HepG2 (cell line): ENCODE measurements around the gene ARHGAP33. TPM values are rescaled to one million over a fixed set of nuclear protein-coding genes. Genes with fewer than 3 reads are reported as not detected.

Experiments
- ATAC-seq: fragments of 200-7000 bp; cut with Tn5 transposase; 3 replicates; pipeline ENCODE4 v1.9.1; 2020; ENCODE audit warnings: mild to moderate bottlenecking, moderate library complexity
- BruUV-seq: library from RNA; stranded (reverse); fragments of 400-500 nt; replicated peaks from 2 replicates; lab custom pipeline; 2021; lab: Mats Ljungman, UMichigan
- CTCF ChIA-PET: fragments of 300-600 bp; formaldehyde crosslinking; extraction: SDS; loops from one replicate; lab custom pipeline; 2021; ENCODE audit warnings: low total read pairs, inconsistent platforms, low intra/inter-chr PET ratio; lab: Yijun Ruan, JAX
- POLR2A ChIA-PET: fragments of 350-600 bp; sonication (Branson Sonifier 250); formaldehyde crosslinking; loops from one replicate; lab custom pipeline; 2020; ENCODE audit warnings: antibody characterized with exemption, inconsistent platforms; lab: Yijun Ruan, JAX
- DNase-seq: peaks from one replicate; pipeline ENCODE4 v3.0.0-alpha.2; 2015; ENCODE audit warnings: low spot score
- FAIRE-seq: peaks from 3 replicates; lab custom pipeline; 2011; peaks lifted over from hg19 to GRCh38; lab: Jason Lieb, UNC
- H2AFZ ChIP-seq: one replicate; pipeline ENCODE4 v1.6.1; 2011; ENCODE audit warnings: low read length, inconsistent platforms
- H3K27ac ChIP-seq: fragments of 300-600 bp; 3 replicates; pipeline ENCODE4 v1.8.0; 2011; ENCODE audit warnings: mixed run types, mild to moderate bottlenecking, mixed read lengths, low read length, inconsistent platforms; ENCODE audit not compliant: insufficient read depth; ENCODE audit errors: extremely low read length
- H3K27me3 ChIP-seq, 2 experiments: fragments of 200-600 bp in 1 of 2; 2 replicates in 1 of 2; 3 replicates in 1 of 2; pipeline versions ENCODE4 v1.6.0 to v1.8.0; 2011; ENCODE audit warnings: low read length in 2 of 2, mild to moderate bottlenecking in 2 of 2, moderate library complexity in 2 of 2, inconsistent platforms in 1 of 2; ENCODE audit not compliant: insufficient read depth in 2 of 2, control insufficient read depth in 1 of 2
- H3K36me3 ChIP-seq, 2 experiments: fragments of 200-600 bp in 1 of 2; replicated peaks in 1 of 2; 2 replicates in 1 of 2; 3 replicates in 1 of 2; pipeline versions ENCODE4 v1.5.1 to v1.8.0; 2011; ENCODE audit warnings: low read length in 2 of 2, inconsistent platforms in 1 of 2; ENCODE audit not compliant: insufficient read depth in 2 of 2, control insufficient read depth in 1 of 2
- H3K4me1 ChIP-seq: 2 replicates; pipeline ENCODE4 v1.5.1; 2012; ENCODE audit warnings: low read length, inconsistent platforms; ENCODE audit not compliant: insufficient read depth
- H3K4me2 ChIP-seq: 2 replicates; pipeline ENCODE4 v1.6.0; 2011; ENCODE audit warnings: low read depth, low read length, inconsistent platforms
- H3K4me3 ChIP-seq, 3 experiments: fragments of 200-600 bp in 1 of 3; sonication (generic), shearing (Covaris generic) in 1 of 3; replicated peaks in 1 of 3; 2 replicates each; pipeline ENCODE4 v1.5.1; 2011 to 2016; ENCODE audit warnings: low read length in 3 of 3, inconsistent platforms in 2 of 3, low read depth in 2 of 3, mild to moderate bottlenecking in 2 of 3, control low read depth in 1 of 3, mixed read lengths in 1 of 3; ENCODE audit not compliant: insufficient read depth in 1 of 3
- H3K79me2 ChIP-seq: one replicate; pipeline ENCODE4 v1.6.1; 2011; ENCODE audit warnings: low read length, inconsistent platforms; ENCODE audit not compliant: insufficient read depth
- H3K9ac ChIP-seq: 2 replicates; pipeline ENCODE4 v1.6.0; 2011; ENCODE audit warnings: mild to moderate bottlenecking, low read depth, low read length, inconsistent platforms; ENCODE audit not compliant: insufficient read depth
- H3K9me3 ChIP-seq: 2 replicates; pipeline ENCODE4 v1.5.1; 2012; ENCODE audit warnings: mild to moderate bottlenecking, low read length
- H4K20me1 ChIP-seq: 2 replicates; pipeline ENCODE4 v1.6.0; 2011; ENCODE audit warnings: inconsistent platforms, mild to moderate bottlenecking, low read length, moderate library complexity; ENCODE audit not compliant: insufficient read depth
- CSRNP2 ChIP-seq: sonication (generic); formaldehyde crosslinking; conservative IDR thresholded peaks from 2 replicates; pipeline ENCODE4 v1.8.0; 2022; ENCODE audit warnings: low read depth, missing genetic modification reagents
- KLF16 ChIP-seq, 2 experiments: sonication (generic) in 1 of 2; formaldehyde crosslinking in 1 of 2; IDR thresholded peaks; 2 replicates each; pipeline versions ENCODE4 v1.6.1 to v1.8.0; 2016 to 2023; ENCODE audit warnings: missing genetic modification reagents in 2 of 2, missing compliant biosample characterization in 1 of 2
- MAF1 ChIP-seq: sonication (generic); formaldehyde crosslinking; IDR thresholded peaks from 2 replicates; pipeline ENCODE4 v1.5.0; 2020; ENCODE audit warnings: missing genetic modification reagents, borderline replicate concordance
- MNT ChIP-seq: fragments of 450-650 bp; IDR thresholded peaks from 2 replicates; pipeline ENCODE4 v1.6.1; 2016
- MTA3 ChIP-seq: sonication (generic); formaldehyde crosslinking; IDR thresholded peaks from 2 replicates; pipeline ENCODE4 v1.4.0; 2020; ENCODE audit warnings: missing genetic modification reagents
- NKX3-1 ChIP-seq: sonication (generic); formaldehyde crosslinking; IDR thresholded peaks from 2 replicates; pipeline ENCODE4 v1.5.0; 2020; ENCODE audit warnings: missing genetic modification reagents
- SMAD3 ChIP-seq: sonication (generic); formaldehyde crosslinking; IDR thresholded peaks from 2 replicates; pipeline ENCODE4 v1.4.0; 2020; ENCODE audit warnings: missing genetic modification reagents
- SP140L ChIP-seq: sonication (generic); formaldehyde crosslinking; IDR thresholded peaks from 2 replicates; pipeline ENCODE4 v1.4.0; 2020; ENCODE audit warnings: missing genetic modification reagents, borderline replicate concordance
- TOPORS ChIP-seq: sonication (generic); formaldehyde crosslinking; IDR thresholded peaks from 2 replicates; pipeline ENCODE4 v1.8.0; 2023; ENCODE audit warnings: mild to moderate bottlenecking, missing genetic modification reagents
- TSC22D2 ChIP-seq: sonication (generic); formaldehyde crosslinking; IDR thresholded peaks from 2 replicates; pipeline ENCODE4 v1.5.1; 2020; ENCODE audit warnings: missing genetic modification reagents, mild to moderate bottlenecking, borderline replicate concordance
- ZBTB44 ChIP-seq: sonication (generic); formaldehyde crosslinking; IDR thresholded peaks from 2 replicates; pipeline ENCODE4 v1.4.0; 2020; ENCODE audit warnings: missing genetic modification reagents
- ZKSCAN1 ChIP-seq: fragments of 150-350 bp; IDR thresholded peaks from 2 replicates; pipeline ENCODE4 v1.6.1; 2014; ENCODE audit warnings: low read length
- ZMYM2 ChIP-seq: sonication (generic); formaldehyde crosslinking; IDR thresholded peaks from 2 replicates; pipeline ENCODE4 v1.8.0; 2022; ENCODE audit warnings: mild to moderate bottlenecking, missing genetic modification reagents
- ZNF567 ChIP-seq: sonication (generic); formaldehyde crosslinking; IDR thresholded peaks from 2 replicates; pipeline ENCODE4 v1.8.1; 2023; ENCODE audit warnings: mild to moderate bottlenecking, missing genetic modification reagents, borderline replicate concordance
- ZNF75D ChIP-seq: sonication (generic); formaldehyde crosslinking; IDR thresholded peaks from 2 replicates; pipeline ENCODE4 v1.8.1; 2023; ENCODE audit warnings: missing genetic modification reagents, mild to moderate bottlenecking, borderline replicate concordance
- ZSCAN9 ChIP-seq: IDR thresholded peaks from 2 replicates; pipeline ENCODE4 v1.6.1; 2016; ENCODE audit warnings: borderline replicate concordance
- WGBS: methylation state at CpG from one replicate; pipeline ENCODE4 v1.1.6; 2017; ENCODE audit warnings: low lambda C conversion rate; 5-methylcytosine and 5-hydroxymethylcytosine counted together
- in situ Hi-C: cut with HindIII; loops from 2 replicates; pipeline ENCODE4 v1.10.0; 2017; ENCODE audit warnings: low pct_unique_long_range_greater_than_20kb; ENCODE audit not compliant: extremely low pct_ligation_motif_present
- intact Hi-C: fragments of 100-400 bp; cut with micrococcal nuclease; formaldehyde crosslinking; loops from one replicate; pipeline ENCODE4 v1.10.0; 2022; ENCODE audit not compliant: unreplicated experiment
- polyA plus RNA-seq, 8 experiments: library from polyadenylated mRNA; depleted of rRNA in 3 of 8; stranded (reverse) in 7 of 8; unstranded in 1 of 8; fragments of >200 nt; fragmentation: Illumina TruSeq in 4 of 8; extraction: Trizol in 4 of 8; gene quantifications; 2 replicates each; pipeline versions ENCODE4 v1.2.1 to v1.2.3, GENCODE V29; 2011 to 2016; ENCODE audit warnings: low read depth in 4 of 8, missing spikeins in 1 of 8, mixed read lengths in 1 of 8; ENCODE audit not compliant: insufficient read depth in 1 of 8
- total RNA-seq, 5 experiments: library from RNA; depleted of rRNA; stranded (reverse); fragments of >200 nt; fragmentation: Illumina TruSeq; extraction: Trizol; gene quantifications; 2 replicates each; pipeline ENCODE4 v1.2.3, GENCODE V29; 2016; ENCODE audit warnings: low read depth in 1 of 5
- TF ChIP-seq, protein P1 (sequence below): sonication (generic); formaldehyde crosslinking; IDR thresholded peaks from 2 replicates; pipeline ENCODE4 v1.8.1; 2023; ENCODE audit warnings: mild to moderate bottlenecking, moderate library complexity, missing genetic modification reagents
- TF ChIP-seq, protein P2 (sequence below): sonication (generic); formaldehyde crosslinking; IDR thresholded peaks from 2 replicates; pipeline ENCODE4 v1.5.0; 2020; ENCODE audit warnings: missing genetic modification reagents, mild to moderate bottlenecking, borderline replicate concordance

ARHGAP33 gene
- total and polyA plus RNA-seq, 2 of the 13 experiments (the other 11 are each of a cell fraction or from before 2014, with no cell fraction given): 1.3 to 2.7 TPM

- peak; percentile 69 for ATAC-seq
- H3K36me3 ChIP-seq: peaks cover 0 to 2% of the 10 kb centered on the region in 2 experiments; a peak in 1 of 5 replicates
- H3K79me2 ChIP-seq: no peaks in the 10 kb centered on the region
- DNase-seq: no peak
- no peak overlapping the region for H3K27ac ChIP-seq
- no peak overlapping the region for H2AFZ ChIP-seq
- FAIRE-seq: no peak
- 0% methylated on average over 2 of the region's 15 CpGs for WGBS
- H3K9ac ChIP-seq: 0 out of 2 replicates have a peak overlapping the region, but pooled peaks have one; percentile 29
- POLR2A ChIA-PET: no interaction called here
- in situ Hi-C loops (no loop called here), intact Hi-C loops (no loop called here)
- peaks cover 29% of the 10 kb centered on the region for H3K4me1 ChIP-seq
- BruUV-seq: no TSS peak
- H3K9me3 ChIP-seq: no peaks in the 10 kb centered on the region
- no peaks in the 10 kb centered on the region for H4K20me1 ChIP-seq
- H3K27me3 ChIP-seq: peaks cover 0 to 4% of the 10 kb centered on the region in 2 experiments; a peak in 2 of 5 replicates
- CTCF ChIA-PET: no interaction called here
- H3K4me3 ChIP-seq: peak overlapping the region in 2 of 3 experiments; percentile 3 to 48; a peak in 1 of 6 replicates
- peak overlapping the region; percentile 55 for H3K4me2 ChIP-seq
- TF ChIP-seq CSRNP2 (CRISPR knock-in tag): no peak
- 0 out of 2 replicates have a peak, but pooled peaks have one; percentile 29 for TF ChIP-seq SMAD3
- TF ChIP-seq ZMYM2 (CRISPR knock-in tag): 0 out of 2 replicates have a peak, but pooled peaks have one; percentile 18
- TF ChIP-seq, protein P1, sequence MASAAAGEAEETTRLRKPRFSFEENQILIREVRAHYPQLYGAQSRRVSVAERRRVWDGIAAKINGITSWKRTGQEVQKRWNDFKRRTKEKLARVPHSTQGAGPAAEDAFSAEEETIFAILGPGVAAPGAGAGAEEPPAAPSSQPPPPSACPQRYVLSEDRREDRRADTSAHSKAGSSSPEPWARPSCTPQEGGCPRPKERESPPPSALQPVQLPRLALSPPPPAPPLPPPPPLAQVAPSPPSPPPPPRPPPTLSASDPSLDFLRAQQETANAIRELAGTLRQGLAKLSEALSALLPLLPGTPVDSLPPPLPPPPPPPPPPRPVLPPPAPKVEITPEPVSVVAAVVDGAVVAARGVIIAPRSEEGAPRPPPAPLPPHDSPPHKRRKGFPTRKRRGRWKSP (CRISPR knock-in tag): peak; percentile 29; the same call in 1 of the 2 replicates
- no peak for TF ChIP-seq TSC22D2
- TF ChIP-seq ZKSCAN1: no peak
- no peak for TF ChIP-seq SP140L
- no peak for TF ChIP-seq ZNF567
- no peak for TF ChIP-seq MAF1 (CRISPR knock-in tag)
- no peak for TF ChIP-seq MNT
- no peak for TF ChIP-seq MTA3 (CRISPR knock-in tag)
- no peak for TF ChIP-seq TOPORS
- TF ChIP-seq ZSCAN9 (CRISPR knock-in tag): no peak; the same call in 1 of the 2 replicates
- no peak for TF ChIP-seq ZBTB44 (CRISPR knock-in tag)
- TF ChIP-seq, protein P2, sequence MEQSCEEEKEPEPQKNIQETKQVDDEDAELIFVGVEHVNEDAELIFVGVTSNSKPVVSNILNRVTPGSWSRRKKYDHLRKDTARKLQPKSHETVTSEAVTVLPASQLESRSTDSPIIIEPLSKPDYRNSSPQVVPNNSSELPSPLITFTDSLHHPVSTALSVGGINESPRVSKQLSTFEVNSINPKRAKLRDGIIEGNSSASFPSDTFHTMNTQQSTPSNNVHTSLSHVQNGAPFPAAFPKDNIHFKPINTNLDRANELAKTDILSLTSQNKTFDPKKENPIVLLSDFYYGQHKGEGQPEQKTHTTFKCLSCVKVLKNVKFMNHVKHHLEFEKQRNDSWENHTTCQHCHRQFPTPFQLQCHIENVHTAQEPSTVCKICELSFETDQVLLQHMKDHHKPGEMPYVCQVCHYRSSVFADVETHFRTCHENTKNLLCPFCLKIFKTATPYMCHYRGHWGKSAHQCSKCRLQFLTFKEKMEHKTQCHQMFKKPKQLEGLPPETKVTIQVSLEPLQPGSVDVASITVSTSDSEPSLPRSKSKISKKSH (CRISPR knock-in tag): peak; percentile 68; the same call in 1 of the 2 replicates
- no peak for TF ChIP-seq KLF16 (CRISPR knock-in tag; IDR thresholded peaks at IDR 0.05)
- TF ChIP-seq ZNF75D (CRISPR knock-in tag): no peak
- TF ChIP-seq NKX3-1 (CRISPR knock-in tag): no peak
These were observed 22.3 kb downstream of the ARHGAP33 start for GRCh38 chr19:35797663-35798062.
